Cardiac fibroblast (primary cell): ENCODE data around the gene PPP2R5B.

Experiments used
- DNase-seq, 2 donors: peaks; one replicate each; pipeline versions ENCODE4 v3.0.0 to v3.0.0-alpha.2; 2010; ENCODE audit warnings: low read depth in 2 of 2
- H3K4me3 ChIP-seq, 2 donors: replicated peaks in 1 of 2; 1 replicate in 1 of 2; 2 replicates in 1 of 2; pipeline ENCODE4 v1.5.1; 2011; ENCODE audit warnings: low read depth in 2 of 2, low read length in 2 of 2, mild to moderate bottlenecking in 2 of 2, moderate library complexity in 1 of 2
- TF ChIP-seq, protein P1 (sequence below): IDR thresholded peaks from one replicate; pipeline ENCODE4 v1.5.1; 2011; ENCODE audit warnings: low read depth, mild to moderate bottlenecking, low read length, inconsistent platforms

PPP2R5B gene

DNA sequence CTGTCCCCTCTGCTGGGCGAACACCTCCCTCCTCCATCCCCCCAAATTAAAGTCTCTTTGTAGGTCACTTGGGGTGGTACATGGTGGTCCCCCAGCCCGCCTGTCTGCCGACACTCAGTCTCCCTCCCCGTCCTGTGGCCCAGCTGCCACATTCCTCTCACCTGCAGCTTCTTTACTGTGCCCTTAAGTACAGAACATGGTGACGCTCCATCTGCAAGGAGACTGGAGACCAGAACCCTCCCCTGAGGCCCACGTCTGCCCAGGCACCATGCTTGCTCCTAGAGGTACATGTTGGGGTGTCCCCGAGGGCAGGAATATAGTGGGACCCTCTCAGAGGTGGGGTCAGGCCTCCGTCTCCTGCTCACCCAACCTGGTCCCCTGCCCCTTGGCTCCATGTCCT is 40.5 kb upstream of the PPP2R5B start:
- TF ChIP-seq, protein P1, sequence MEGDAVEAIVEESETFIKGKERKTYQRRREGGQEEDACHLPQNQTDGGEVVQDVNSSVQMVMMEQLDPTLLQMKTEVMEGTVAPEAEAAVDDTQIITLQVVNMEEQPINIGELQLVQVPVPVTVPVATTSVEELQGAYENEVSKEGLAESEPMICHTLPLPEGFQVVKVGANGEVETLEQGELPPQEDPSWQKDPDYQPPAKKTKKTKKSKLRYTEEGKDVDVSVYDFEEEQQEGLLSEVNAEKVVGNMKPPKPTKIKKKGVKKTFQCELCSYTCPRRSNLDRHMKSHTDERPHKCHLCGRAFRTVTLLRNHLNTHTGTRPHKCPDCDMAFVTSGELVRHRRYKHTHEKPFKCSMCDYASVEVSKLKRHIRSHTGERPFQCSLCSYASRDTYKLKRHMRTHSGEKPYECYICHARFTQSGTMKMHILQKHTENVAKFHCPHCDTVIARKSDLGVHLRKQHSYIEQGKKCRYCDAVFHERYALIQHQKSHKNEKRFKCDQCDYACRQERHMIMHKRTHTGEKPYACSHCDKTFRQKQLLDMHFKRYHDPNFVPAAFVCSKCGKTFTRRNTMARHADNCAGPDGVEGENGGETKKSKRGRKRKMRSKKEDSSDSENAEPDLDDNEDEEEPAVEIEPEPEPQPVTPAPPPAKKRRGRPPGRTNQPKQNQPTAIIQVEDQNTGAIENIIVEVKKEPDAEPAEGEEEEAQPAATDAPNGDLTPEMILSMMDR: no peak
- H3K4me3 ChIP-seq: no peak overlapping the region

DNA sequence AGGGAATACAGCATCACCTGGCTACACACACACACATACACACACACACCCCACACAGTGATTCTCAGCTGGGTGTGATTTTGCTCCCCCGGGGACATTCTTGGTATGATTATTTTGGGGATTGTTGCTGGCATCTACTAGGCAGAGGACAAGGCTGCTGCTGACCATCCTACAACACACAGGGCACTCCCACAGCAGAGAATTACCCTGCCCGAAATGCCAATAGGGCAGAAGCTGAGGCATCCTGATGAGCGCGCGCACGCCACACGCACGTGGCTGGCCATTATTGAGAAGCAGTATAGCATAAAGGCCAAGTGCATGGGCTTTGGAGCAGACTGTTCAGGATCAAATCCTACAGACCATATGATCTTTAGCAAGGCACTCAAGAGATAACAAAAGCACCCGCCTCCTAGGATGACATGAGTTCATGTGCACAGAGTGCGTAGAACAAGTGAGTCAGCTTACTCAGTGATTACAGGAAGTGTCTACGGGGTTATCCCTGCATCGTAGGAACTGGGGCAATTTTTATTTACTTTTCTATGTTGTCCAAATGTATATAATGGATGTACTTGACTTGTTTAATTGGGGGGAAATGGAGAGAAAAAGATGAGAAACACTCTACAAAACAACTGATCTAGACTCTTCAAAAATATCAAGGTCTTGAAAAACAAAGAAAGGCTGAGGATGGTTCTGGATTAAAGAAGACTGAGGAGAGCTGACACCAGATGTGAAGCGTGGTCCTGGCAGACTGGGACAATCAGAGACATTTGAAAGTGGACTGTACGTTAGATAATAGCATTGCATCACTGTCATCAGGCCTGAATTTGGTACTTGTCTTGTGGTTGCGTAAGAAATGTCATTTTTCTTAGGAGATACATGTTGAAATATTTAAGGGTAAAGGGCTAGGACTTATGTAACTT is 38.9 kb upstream of the PPP2R5B start:
- no peak overlapping the region for H3K4me3 ChIP-seq
- DNase-seq: peak; percentile 88 to 91
- TF ChIP-seq, protein P1: no peak

More for the DNA sequence above, 40.5 kb upstream of the PPP2R5B start:
- DNase-seq: no peak

DNA sequence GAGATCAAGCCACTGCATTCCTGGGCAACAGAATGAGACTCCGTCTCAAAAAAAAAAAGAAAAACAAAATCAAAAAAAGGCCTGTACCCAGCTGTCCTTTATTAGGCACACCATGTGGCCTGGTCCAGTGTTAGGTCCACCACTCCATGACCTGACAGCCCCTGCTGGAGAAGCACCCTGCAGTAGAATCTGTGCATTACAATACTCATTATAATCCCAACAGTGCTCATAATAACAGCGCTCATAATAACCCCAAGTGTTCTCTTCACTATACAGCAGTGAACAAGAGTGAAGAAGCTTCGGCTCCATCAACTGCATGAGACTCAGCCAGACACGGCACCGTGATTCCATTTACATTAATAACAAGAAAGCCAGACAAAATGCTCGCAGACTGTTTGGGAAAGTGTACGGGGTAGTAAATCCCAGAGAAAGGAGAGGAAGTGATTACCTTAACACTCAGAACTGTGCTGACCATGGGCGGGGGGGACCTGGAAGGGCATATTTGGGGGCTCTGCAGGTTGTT is 37.2 kb upstream of the PPP2R5B start:
- DNase-seq: no peak
- no peak overlapping the region for H3K4me3 ChIP-seq
- TF ChIP-seq, protein P1: no peak

DNA sequence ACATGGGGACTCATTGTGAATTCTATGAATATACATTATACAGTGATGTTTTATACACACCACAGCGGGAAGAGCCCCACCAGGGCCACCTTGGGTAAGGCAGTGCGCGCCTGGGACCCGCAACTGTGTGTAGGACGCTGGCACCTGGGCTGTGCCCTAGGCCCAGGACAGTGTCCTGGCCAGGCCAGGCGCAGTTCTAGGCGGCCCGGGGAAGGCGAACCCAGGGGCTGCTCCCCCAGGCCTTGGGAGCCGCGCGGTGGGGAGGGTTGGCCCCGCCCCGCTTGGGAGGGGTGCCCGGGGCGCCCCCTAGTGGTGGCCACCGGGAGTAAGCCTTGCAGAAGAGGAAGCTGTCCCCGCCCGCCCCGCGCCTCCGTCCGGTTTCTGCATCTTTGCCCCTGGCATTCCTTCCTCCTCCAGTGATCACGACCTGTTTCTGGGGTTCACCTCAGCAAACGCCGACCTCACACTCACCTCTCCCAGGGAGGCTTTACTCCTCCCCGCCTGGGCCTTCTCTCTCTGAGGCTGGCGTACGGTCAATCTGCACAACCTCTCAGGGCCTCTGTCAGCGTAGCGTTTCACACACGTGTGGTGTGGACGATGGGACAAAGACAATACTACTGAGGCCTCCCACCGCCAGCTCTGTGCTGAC is 36.6 kb upstream of the PPP2R5B start:
- H3K4me3 ChIP-seq: no peak overlapping the region
- peak; percentile 65 to 66 for DNase-seq

DNA sequence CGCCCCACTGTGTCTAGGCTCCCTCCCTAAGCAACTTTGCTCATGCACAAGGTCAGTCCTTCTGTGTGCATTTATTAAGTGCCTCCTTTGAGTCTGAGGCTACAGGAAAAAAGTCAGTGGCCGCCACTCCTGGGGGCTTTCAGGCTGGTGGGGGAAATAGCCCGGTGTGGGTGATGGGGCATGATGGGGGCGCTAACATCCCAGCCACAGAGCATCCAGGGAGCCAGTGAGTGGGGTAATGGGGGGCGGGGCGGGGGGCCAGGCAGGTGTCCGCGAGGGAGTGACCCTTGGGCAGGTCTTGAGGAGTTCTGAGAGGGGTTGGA is 36.1 kb upstream of the PPP2R5B start:
- no peak for DNase-seq
- no peak overlapping the region for H3K4me3 ChIP-seq
- TF ChIP-seq, protein P1: no peak

More for the DNA sequence above, 36.6 kb upstream of the PPP2R5B start:
- TF ChIP-seq, protein P1: peak; percentile 82

DNA sequence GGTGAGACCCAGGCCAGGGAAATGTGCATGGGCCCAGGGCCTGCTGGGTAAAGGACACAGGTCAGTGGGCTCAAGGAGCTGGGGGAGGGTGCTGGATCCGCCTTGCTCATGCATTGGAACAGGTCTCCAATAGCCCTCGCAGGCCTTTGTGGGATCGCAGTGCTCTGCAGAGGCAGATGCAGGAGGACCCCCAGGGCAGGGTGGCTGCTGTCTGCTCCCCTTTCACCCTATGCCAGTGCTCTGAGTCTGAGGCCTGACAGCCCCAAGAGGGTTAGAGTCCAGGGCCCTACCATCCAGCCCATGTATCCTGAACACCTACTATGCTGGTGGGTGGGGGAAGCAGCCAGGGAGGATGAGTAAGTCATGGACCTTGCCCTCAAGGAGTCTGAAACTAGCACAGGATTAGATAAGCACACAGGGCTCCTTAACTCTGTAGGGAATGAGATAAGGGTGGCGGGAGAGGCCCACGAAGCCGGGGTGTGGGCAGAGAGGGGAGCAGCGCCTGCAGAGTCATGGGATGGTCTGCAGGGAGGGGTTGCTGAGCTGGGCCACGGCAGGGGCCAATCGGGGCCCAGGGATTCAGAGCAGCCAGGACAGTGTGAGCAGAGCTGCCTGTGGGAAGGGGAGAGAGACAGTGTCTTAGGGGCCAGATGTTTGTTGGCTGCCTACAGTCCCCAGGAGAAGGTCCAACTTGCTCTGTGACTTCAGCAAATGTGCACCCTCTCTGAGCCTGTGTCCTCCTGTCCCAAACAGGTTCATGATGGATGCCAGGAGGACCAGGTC is 35.6 kb upstream of the PPP2R5B start:
- DNase-seq: no peak
- no peak overlapping the region for H3K4me3 ChIP-seq
- TF ChIP-seq, protein P1: no peak
